DMS153 (cell line): ENCODE measurements around the gene FLYWCH2.
A peak's percentile ranks its signal among the peaks of the same experiment; 100 is the strongest.
"Not testable (repeated sequence)": the region's sequence is repeated elsewhere in the genome, so short reads cannot be mapped to it uniquely, and the experiment has no call there.

Source experiments
- DNase-seq: peaks from one replicate; lab custom pipeline; 2025; lab: John Stamatoyannopoulos, UW

The FLYWCH2 gene

GRCh38 chr16:2912330-2913199 lies 29.6 kb downstream of the FLYWCH2 start:
- no peak for DNase-seq

GRCh38 chr16:2913603-2914002 lies 30.6 kb downstream of the FLYWCH2 start:
- DNase-seq = no peak

- DNase-seq = no peak
These were observed 31.2 kb downstream of the FLYWCH2 start for GRCh38 chr16:2914233-2914632.

- no peak for DNase-seq
These were observed 32.3 kb downstream of the FLYWCH2 start for GRCh38 chr16:2915196-2915929.

- DNase-seq = peak; percentile 27
These were observed 36.7 kb downstream of the FLYWCH2 start for GRCh38 chr16:2919511-2920255.

- no peak for DNase-seq
These were observed 40.5 kb downstream of the FLYWCH2 start for GRCh38 chr16:2923481-2923880.

GRCh38 chr16:2924901-2925755 lies 42.1 kb downstream of the FLYWCH2 start:
- DNase-seq = no peak

GRCh38 chr16:2925951-2926649 lies 43.1 kb downstream of the FLYWCH2 start:
- no peak for DNase-seq

GRCh38 chr16:2926650-2926999 lies 43.6 kb downstream of the FLYWCH2 start:
- DNase-seq = no peak

GRCh38 chr16:2927010-2927646 lies 44.1 kb downstream of the FLYWCH2 start:
- peak; percentile 79 for DNase-seq

GRCh38 chr16:2928151-2928550 lies 45.1 kb downstream of the FLYWCH2 start:
- DNase-seq = not testable (repeated sequence)

- DNase-seq = no peak
These were observed 45.8 kb downstream of the FLYWCH2 start for GRCh38 chr16:2928796-2929195.

- DNase-seq = no peak
These were observed 46.7 kb downstream of the FLYWCH2 start for GRCh38 chr16:2929693-2930092.

- no peak for DNase-seq
These were observed 47.2 kb downstream of the FLYWCH2 start for GRCh38 chr16:2930236-2930635.

GRCh38 chr16:2931231-2931914 lies 48.4 kb downstream of the FLYWCH2 start:
- DNase-seq = not testable (repeated sequence)

- DNase-seq = no peak
These were observed 50.1 kb downstream of the FLYWCH2 start for GRCh38 chr16:2933136-2933535.

GRCh38 chr16:2933701-2934100 lies 50.7 kb downstream of the FLYWCH2 start:
- no peak for DNase-seq

GRCh38 chr16:2934450-2934849 lies 51.4 kb downstream of the FLYWCH2 start:
- DNase-seq = no peak

GRCh38 chr16:2936436-2937011 lies 53.5 kb downstream of the FLYWCH2 start:
- no peak for DNase-seq

- no peak for DNase-seq
These were observed 54.2 kb downstream of the FLYWCH2 start for GRCh38 chr16:2937170-2937569.
